SK-N-SH treated with all-trans-retinoic acid at 6 μM for 48 hours (cell line): Measurements from ENCODE around the gene SPRY1.

Experiments used
- ATAC-seq: fragments of 200-7000 bp; cut with Tn5 transposase; 3 replicates; pipeline ENCODE4 v1.9.1; 2020; ENCODE audit warnings: mild to moderate bottlenecking, moderate library complexity
- ARNTL ChIP-seq: fragments of 450-650 bp; formaldehyde crosslinking; IDR thresholded peaks from 2 replicates; pipeline ENCODE4 v1.5.0; 2020; ENCODE audit warnings: low read depth, mild to moderate bottlenecking, moderate library complexity, borderline replicate concordance
- BACH2 ChIP-seq: fragments of 250-450 bp; sonication (Bioruptor Pico); IDR thresholded peaks from 2 replicates; pipeline ENCODE4 v1.9.0; 2021; ENCODE audit warnings: mild to moderate bottlenecking, borderline replicate concordance
- CSDC2 ChIP-seq: fragments of 250-450 bp; sonication (Bioruptor Pico); IDR thresholded peaks from 2 replicates; pipeline ENCODE4 v1.5.0; 2020; ENCODE audit warnings: mild to moderate bottlenecking, moderate library complexity
- ESRRG ChIP-seq: fragments of 250-450 bp; sonication (Bioruptor Pico); IDR thresholded peaks from 2 replicates; pipeline ENCODE4 v1.6.1; 2021; ENCODE audit warnings: mild to moderate bottlenecking
- GLIS3 ChIP-seq: fragments of 250-450 bp; sonication (Bioruptor Pico); IDR thresholded peaks from 2 replicates; pipeline ENCODE4 v1.5.0; 2020; ENCODE audit warnings: mild to moderate bottlenecking, moderate library complexity
- ISL1 ChIP-seq: fragments of 250-450 bp; sonication (Bioruptor Pico); IDR thresholded peaks from 2 replicates; pipeline ENCODE4 v2.1.2; 2022; ENCODE audit warnings: mild to moderate bottlenecking, moderate library complexity
- OSR1 ChIP-seq: fragments of 250-450 bp; sonication (Bioruptor Pico); IDR thresholded peaks from 2 replicates; pipeline ENCODE4 v1.8.0; 2022; ENCODE audit warnings: moderate library complexity, mild to moderate bottlenecking, inconsistent platforms
- POU6F1 ChIP-seq: fragments of 250-450 bp; sonication (Bioruptor Pico); IDR thresholded peaks from 2 replicates; pipeline ENCODE4 v1.8.0; 2021; ENCODE audit warnings: low read depth, mild to moderate bottlenecking, moderate library complexity, borderline replicate concordance
- RARB ChIP-seq: fragments of 250-450 bp; sonication (Bioruptor Pico); IDR thresholded peaks from 2 replicates; pipeline ENCODE4 v1.8.0; 2021; ENCODE audit warnings: mild to moderate bottlenecking, moderate library complexity
- SNAI2 ChIP-seq: fragments of 250-450 bp; sonication (Bioruptor Pico); IDR thresholded peaks from 2 replicates; pipeline ENCODE4 v1.5.0; 2020; ENCODE audit warnings: mild to moderate bottlenecking, moderate library complexity
- TCF4 ChIP-seq: fragments of 250-450 bp; sonication (Bioruptor Pico); IDR thresholded peaks from 2 replicates; pipeline ENCODE4 v1.8.0; 2021; ENCODE audit warnings: mild to moderate bottlenecking, moderate library complexity, borderline replicate concordance
- TOX ChIP-seq: fragments of 250-450 bp; sonication (Bioruptor Pico); IDR thresholded peaks from 2 replicates; pipeline ENCODE4 v1.8.0; 2021; ENCODE audit warnings: mild to moderate bottlenecking, moderate library complexity, borderline replicate concordance
- ZC3H10 ChIP-seq: fragments of 250-450 bp; sonication (Bioruptor Pico); IDR thresholded peaks from 2 replicates; pipeline ENCODE4 v1.5.1; 2021; ENCODE audit warnings: mild to moderate bottlenecking, moderate library complexity
- ZFP30 ChIP-seq: fragments of 450-650 bp; formaldehyde crosslinking; IDR thresholded peaks from 2 replicates; pipeline ENCODE4 v1.5.0; 2022; ENCODE audit warnings: mild to moderate bottlenecking, moderate library complexity
- ZNF565 ChIP-seq: fragments of 450-650 bp; formaldehyde crosslinking; conservative IDR thresholded peaks from 2 replicates; pipeline ENCODE4 v1.5.0; 2020; ENCODE audit warnings: low read depth, mild to moderate bottlenecking, moderate library complexity
- ZNF8 ChIP-seq: fragments of 450-650 bp; formaldehyde crosslinking; IDR thresholded peaks from 2 replicates; pipeline ENCODE4 v1.5.0; 2020; ENCODE audit warnings: mild to moderate bottlenecking, moderate library complexity
- TF ChIP-seq, protein P1 (sequence below): fragments of 250-450 bp; sonication (Bioruptor Pico); IDR thresholded peaks from 2 replicates; pipeline ENCODE4 v1.5.1; 2020; ENCODE audit warnings: low read depth, mild to moderate bottlenecking, moderate library complexity
- TF ChIP-seq, protein P2 (sequence below): fragments of 250-450 bp; sonication (Bioruptor Pico); IDR thresholded peaks from 2 replicates; pipeline ENCODE4 v1.5.0; 2020; ENCODE audit warnings: mild to moderate bottlenecking, moderate library complexity
- TF ChIP-seq, protein P3 (sequence below): fragments of 250-450 bp; sonication (Bioruptor Pico); IDR thresholded peaks from 2 replicates; pipeline ENCODE4 v1.8.0; 2020; ENCODE audit warnings: mild to moderate bottlenecking, moderate library complexity, borderline replicate concordance
- TF ChIP-seq, protein P4 (sequence below): fragments of 250-450 bp; sonication (Bioruptor Pico); IDR thresholded peaks from 2 replicates; pipeline ENCODE4 v1.5.1; 2021; ENCODE audit warnings: mild to moderate bottlenecking, moderate library complexity

Gene SPRY1

GRCh38 chr4:123399627-123400358 lies 3.2 kb downstream of the SPRY1 start:
- TF ChIP-seq, protein P1, sequence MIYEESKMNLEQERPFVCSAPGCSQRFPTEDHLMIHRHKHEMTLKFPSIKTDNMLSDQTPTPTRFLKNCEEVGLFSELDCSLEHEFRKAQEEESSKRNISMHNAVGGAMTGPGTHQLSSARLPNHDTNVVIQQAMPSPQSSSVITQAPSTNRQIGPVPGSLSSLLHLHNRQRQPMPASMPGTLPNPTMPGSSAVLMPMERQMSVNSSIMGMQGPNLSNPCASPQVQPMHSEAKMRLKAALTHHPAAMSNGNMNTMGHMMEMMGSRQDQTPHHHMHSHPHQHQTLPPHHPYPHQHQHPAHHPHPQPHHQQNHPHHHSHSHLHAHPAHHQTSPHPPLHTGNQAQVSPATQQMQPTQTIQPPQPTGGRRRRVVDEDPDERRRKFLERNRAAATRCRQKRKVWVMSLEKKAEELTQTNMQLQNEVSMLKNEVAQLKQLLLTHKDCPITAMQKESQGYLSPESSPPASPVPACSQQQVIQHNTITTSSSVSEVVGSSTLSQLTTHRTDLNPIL (CRISPR knock-in tag) = no peak
- TF ChIP-seq ESRRG (CRISPR knock-in tag) (no peak), ZFP30 (CRISPR knock-in tag) (no peak)
- TF ChIP-seq, protein P2, sequence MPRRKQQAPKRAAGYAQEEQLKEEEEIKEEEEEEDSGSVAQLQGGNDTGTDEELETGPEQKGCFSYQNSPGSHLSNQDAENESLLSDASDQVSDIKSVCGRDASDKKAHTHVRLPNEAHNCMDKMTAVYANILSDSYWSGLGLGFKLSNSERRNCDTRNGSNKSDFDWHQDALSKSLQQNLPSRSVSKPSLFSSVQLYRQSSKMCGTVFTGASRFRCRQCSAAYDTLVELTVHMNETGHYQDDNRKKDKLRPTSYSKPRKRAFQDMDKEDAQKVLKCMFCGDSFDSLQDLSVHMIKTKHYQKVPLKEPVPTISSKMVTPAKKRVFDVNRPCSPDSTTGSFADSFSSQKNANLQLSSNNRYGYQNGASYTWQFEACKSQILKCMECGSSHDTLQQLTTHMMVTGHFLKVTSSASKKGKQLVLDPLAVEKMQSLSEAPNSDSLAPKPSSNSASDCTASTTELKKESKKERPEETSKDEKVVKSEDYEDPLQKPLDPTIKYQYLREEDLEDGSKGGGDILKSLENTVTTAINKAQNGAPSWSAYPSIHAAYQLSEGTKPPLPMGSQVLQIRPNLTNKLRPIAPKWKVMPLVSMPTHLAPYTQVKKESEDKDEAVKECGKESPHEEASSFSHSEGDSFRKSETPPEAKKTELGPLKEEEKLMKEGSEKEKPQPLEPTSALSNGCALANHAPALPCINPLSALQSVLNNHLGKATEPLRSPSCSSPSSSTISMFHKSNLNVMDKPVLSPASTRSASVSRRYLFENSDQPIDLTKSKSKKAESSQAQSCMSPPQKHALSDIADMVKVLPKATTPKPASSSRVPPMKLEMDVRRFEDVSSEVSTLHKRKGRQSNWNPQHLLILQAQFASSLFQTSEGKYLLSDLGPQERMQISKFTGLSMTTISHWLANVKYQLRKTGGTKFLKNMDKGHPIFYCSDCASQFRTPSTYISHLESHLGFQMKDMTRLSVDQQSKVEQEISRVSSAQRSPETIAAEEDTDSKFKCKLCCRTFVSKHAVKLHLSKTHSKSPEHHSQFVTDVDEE (CRISPR knock-in tag) = no peak
- TF ChIP-seq, all 23 proteins: peak for 0
- peak; percentile 0; the same call in 1 of the 3 replicates for ATAC-seq

GRCh38 chr4:123401271-123402120 lies 4.9 kb downstream of the SPRY1 start:
- ATAC-seq = no peak
- TF ChIP-seq ZNF8 (CRISPR knock-in tag) = no peak
- TF ChIP-seq POU6F1 (CRISPR knock-in tag) = no peak
- TF ChIP-seq, protein P3, sequence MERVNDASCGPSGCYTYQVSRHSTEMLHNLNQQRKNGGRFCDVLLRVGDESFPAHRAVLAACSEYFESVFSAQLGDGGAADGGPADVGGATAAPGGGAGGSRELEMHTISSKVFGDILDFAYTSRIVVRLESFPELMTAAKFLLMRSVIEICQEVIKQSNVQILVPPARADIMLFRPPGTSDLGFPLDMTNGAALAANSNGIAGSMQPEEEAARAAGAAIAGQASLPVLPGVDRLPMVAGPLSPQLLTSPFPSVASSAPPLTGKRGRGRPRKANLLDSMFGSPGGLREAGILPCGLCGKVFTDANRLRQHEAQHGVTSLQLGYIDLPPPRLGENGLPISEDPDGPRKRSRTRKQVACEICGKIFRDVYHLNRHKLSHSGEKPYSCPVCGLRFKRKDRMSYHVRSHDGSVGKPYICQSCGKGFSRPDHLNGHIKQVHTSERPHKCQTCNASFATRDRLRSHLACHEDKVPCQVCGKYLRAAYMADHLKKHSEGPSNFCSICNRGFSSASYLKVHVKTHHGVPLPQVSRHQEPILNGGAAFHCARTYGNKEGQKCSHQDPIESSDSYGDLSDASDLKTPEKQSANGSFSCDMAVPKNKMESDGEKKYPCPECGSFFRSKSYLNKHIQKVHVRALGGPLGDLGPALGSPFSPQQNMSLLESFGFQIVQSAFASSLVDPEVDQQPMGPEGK (CRISPR knock-in tag) = no peak

GRCh38 chr4:123402121-123402465 lies 5.5 kb downstream of the SPRY1 start:
- no peak for ATAC-seq
- TF ChIP-seq ESRRG (CRISPR knock-in tag) (no peak), GLIS3 (no peak), CSDC2 (no peak), ZNF565 (CRISPR knock-in tag) (no peak), ARNTL (no peak), ZC3H10 (no peak), TOX (CRISPR knock-in tag) (no peak), ZFP30 (CRISPR knock-in tag) (no peak), ISL1 (CRISPR knock-in tag) (no peak), BACH2 (CRISPR knock-in tag) (no peak), SNAI2 (CRISPR knock-in tag) (no peak), OSR1 (CRISPR knock-in tag) (no peak), RARB (no peak), TCF4 (CRISPR knock-in tag) (no peak)
- TF ChIP-seq, protein P2 (CRISPR knock-in tag) = no peak
- TF ChIP-seq, protein P1 (CRISPR knock-in tag) = no peak
- TF ChIP-seq, protein P4, sequence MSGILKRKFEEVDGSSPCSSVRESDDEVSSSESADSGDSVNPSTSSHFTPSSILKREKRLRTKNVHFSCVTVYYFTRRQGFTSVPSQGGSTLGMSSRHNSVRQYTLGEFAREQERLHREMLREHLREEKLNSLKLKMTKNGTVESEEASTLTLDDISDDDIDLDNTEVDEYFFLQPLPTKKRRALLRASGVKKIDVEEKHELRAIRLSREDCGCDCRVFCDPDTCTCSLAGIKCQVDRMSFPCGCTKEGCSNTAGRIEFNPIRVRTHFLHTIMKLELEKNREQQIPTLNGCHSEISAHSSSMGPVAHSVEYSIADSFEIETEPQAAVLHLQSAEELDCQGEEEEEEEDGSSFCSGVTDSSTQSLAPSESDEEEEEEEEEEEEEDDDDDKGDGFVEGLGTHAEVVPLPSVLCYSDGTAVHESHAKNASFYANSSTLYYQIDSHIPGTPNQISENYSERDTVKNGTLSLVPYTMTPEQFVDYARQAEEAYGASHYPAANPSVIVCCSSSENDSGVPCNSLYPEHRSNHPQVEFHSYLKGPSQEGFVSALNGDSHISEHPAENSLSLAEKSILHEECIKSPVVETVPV (CRISPR knock-in tag) = no peak
- TF ChIP-seq, protein P3 (CRISPR knock-in tag) = no peak
